AG10803 (cell line): Measurements from ENCODE around the gene WWOX.
"Not testable (repeated sequence)": the region's sequence is repeated elsewhere in the genome, so short reads cannot be mapped to it uniquely, and the experiment has no call there.

Experiments used
- DNase-seq: peaks from one replicate; pipeline ENCODE4 v3.0.0; 2010; ENCODE audit warnings: low read depth
- H3K4me3 ChIP-seq: 2 replicates; pipeline ENCODE4 v1.5.1; 2011; ENCODE audit warnings: mild to moderate bottlenecking, low read length, control low read depth
- CTCF ChIP-seq: conservative IDR thresholded peaks from 2 replicates; pipeline ENCODE4 v1.5.1; 2011; ENCODE audit warnings: mild to moderate bottlenecking, low read length, control low read depth, inconsistent platforms

The WWOX gene

GRCh38 chr16:79229361-79229760, 1129.9 kb downstream of the WWOX start:
- TF ChIP-seq CTCF, result no peak
- DNase-seq, result no peak
- no peak overlapping the region for H3K4me3 ChIP-seq

- not testable (repeated sequence) for H3K4me3 ChIP-seq, DNase-seq
Measured at GRCh38 chr16:79245700-79246099, 1146.2 kb downstream of the WWOX start.

- DNase-seq, result no peak
- no peak overlapping the region for H3K4me3 ChIP-seq
- no peak for TF ChIP-seq CTCF
Measured at GRCh38 chr16:79247386-79247785, 1147.9 kb downstream of the WWOX start.

GRCh38 chr16:79248351-79248750, 1148.9 kb downstream of the WWOX start:
- no peak for DNase-seq
- TF ChIP-seq CTCF, result no peak

GRCh38 chr16:79250502-79251098, 1151.1 kb downstream of the WWOX start:
- TF ChIP-seq CTCF, result no peak
- no peak overlapping the region for H3K4me3 ChIP-seq
- DNase-seq, result no peak

More at GRCh38 chr16:79248351-79248750, 1148.9 kb downstream of the WWOX start:
- no peak overlapping the region for H3K4me3 ChIP-seq

- DNase-seq, result no peak
- TF ChIP-seq CTCF, result no peak
- no peak overlapping the region for H3K4me3 ChIP-seq
Measured at GRCh38 chr16:79253100-79253631, 1153.7 kb downstream of the WWOX start.

GRCh38 chr16:79257953-79258490, 1158.6 kb downstream of the WWOX start:
- H3K4me3 ChIP-seq, result no peak overlapping the region
- DNase-seq, result no peak
- TF ChIP-seq CTCF, result no peak

GRCh38 chr16:79260890-79261289, 1161.4 kb downstream of the WWOX start:
- H3K4me3 ChIP-seq, DNase-seq: not testable (repeated sequence)
